ENCODE measurements around the gene KRTAP12-4. TPM values are rescaled to one million over a fixed set of nuclear protein-coding genes. Genes with fewer than 3 reads are reported as not detected.
"Not testable (repeated sequence)": the region's sequence is repeated elsewhere in the genome, so short reads cannot be mapped to it uniquely, and the experiment has no call there.

Gene KRTAP12-4
- total RNA-seq, 1 donor from 2014 or later: not detected

DNA sequence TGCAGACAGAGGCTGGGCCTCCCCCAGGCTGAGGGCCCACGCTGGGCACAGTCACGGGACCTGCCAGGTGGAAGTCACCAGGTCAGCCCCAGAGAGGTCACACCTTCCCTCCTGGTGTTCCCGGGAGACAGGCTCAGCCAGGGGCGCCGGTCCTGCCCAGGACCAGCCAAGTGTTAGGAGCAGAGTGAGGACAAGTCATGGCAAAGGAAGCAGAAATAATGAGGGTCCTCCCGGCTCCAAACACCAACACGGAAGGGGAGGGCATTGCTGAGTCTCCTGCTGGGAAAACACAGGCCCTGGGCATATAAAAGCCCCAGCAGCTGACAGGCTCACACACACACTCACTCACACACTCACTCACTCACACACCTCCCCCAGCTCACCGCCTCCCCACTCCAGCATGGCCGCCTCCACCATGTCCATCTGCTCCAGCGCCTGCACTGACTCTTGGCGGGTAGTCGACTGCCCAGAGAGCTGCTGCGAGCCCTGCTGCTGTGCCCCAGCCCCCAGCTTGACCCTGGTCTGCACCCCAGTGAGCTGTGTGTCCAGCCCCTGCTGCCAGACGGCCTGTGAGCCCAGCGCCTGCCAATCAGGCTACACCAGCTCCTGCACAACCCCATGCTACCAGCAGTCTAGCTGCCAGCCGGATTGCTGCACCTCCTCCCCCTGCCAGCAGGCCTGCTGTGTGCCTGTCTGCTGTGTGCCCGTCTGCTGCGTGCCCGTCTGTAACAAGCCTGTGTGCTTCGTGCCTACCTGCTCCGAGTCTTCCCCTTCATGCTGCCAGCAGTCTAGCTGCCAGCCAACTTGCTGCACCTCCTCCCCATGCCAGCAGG lies 17.2 kb downstream of the KRTAP12-4 start, which contains the start of gene KRTAP10-10:
Gene KRTAP10-10 (plus strand): TSS at position 339 of the 833 bp plus-strand sequence. CDS start 62 bp downstream, at position 401.
- DNase-seq (ENCODE audit: low read depth): peak; percentile 7

DNA sequence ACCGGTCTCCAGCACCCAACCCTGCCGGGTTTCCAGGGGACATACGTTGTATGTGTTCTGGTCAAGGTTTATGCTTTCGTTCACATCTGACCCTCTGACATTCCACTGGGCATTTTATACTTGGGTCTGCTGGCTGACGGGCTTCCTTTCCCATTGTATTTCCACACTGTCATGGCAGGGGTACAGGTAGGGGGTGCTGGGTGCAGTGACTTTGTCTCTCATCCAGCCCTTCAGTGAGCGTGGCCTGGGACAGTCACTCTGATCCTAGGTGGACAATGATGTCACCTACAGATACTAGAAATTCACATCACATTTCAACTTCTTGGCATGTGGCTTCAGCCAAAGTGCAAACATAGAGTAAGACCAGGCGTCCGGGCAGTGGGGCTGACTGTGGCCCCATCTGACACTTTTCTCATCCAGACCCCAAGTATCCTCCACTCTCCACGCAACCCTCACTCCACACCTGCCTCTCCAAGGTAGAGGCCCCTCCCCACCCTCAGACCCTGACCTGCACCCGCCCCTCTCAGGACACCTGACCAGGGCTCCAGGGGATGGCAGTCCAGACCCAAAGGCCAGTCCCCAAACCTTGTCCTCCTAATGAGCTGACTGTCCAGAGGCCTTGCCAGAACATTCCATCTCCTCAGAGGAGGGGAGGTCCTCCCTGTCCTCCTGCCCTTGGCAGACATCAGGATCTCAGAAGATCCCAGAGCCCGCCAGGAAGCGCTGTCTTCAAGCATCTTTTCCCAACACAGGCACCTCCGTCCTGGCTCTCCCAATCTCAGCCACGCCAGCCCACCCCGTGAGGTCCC lies 18.0 kb downstream of the KRTAP12-4 start:
- DNase-seq (ENCODE audit: low read depth): no peak

DNA sequence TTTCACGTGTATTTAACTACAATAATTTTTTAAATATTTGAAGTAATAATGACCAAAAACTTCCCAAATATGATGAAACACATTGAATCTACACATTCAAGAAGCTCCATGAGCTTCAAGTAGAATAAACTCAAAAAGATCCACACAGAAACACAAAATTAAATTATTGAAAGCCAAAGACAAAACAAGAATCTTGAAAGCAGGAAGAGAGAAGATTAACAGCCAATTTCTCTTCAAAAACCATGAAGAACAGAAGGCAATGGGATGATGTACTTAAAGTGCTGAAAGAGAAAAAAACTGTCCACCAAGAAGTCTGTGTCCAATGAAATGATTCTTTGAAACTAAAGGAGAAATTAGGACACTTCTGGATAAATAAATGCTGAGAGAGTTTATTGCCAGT lies 22.4 kb downstream of the KRTAP12-4 start:
- no peak for DNase-seq (ENCODE audit: low read depth)

DNA sequence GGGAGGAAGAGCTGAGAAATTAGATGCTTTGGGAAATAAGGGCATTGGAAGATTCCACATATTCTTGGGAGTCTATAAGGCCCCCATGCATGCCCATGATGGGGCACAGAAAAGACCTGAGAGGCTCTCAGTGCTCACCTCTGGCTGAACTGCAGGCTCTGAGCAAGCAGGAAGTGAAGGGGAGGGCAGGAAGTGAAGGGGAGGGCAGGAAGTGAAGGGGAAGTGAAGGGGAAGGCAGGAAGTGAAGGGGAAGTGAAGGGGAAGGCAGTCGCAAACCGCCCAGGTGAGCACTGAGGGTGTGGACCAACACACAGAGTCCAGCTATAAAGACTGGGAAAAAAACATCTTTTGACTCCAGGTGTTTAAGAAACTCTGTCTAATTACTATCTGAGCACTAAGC lies 24.0 kb downstream of the KRTAP12-4 start:
- DNase-seq (ENCODE audit: low read depth): no peak

- DNase-seq (ENCODE audit: low read depth): no peak
Observed at GRCh38 chr21:44628707-44629391, 25.6 kb downstream of the KRTAP12-4 start.

DNA sequence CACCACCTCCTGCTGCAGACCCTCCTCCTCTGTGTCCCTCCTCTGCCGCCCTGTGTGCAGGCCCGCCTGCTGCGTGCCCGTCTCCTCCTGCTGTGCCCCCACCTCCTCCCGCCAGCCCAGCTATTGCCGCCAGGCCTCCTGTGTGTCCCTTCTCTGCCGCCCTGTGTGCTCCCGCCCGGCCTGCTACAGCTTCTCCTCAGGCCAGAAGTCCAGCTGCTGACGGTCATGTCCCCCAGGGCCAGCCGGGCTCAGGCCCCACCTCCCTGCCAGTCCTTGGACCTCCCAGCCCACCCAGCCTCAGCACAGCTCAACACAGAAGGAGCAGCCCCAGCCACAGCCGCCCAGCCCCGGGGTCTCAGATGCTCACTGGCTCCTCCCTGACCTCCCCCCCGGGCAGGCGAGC lies 26.6 kb downstream of the KRTAP12-4 start:
- not testable (repeated sequence) for DNase-seq (ENCODE audit: low read depth)

DNA sequence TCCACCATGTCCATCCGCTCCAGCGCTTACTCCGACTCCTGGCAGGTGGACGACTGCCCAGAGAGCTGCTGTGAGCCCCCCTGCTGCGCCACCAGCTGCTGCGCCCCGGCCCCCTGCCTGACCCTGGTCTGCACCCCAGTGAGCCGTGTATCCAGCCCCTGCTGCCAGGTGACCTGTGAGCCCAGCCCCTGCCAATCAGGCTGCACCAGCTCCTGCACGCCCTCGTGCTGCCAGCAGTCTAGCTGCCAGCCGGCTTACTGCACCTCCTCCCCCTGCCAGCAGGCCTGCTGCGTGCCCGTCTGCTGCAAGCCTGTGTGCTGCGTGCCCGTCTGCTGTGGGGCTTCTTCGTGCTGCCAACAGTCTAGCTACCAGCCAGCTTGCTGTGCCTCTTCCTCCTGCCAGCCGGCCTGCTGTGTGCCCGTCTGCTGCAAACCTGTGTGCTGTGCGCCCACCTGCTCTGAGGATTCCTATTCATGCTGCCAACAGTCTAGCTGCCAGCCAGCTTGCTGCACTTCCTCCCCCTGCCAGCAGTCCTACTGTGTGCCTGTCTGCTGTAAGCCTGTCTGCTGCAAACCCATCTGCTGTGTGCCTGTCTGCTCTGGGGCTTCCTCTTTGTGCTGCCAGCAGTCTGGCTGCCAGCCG lies 27.2 kb downstream of the KRTAP12-4 start:
- DNase-seq (ENCODE audit: low read depth): not testable (repeated sequence)

DNA sequence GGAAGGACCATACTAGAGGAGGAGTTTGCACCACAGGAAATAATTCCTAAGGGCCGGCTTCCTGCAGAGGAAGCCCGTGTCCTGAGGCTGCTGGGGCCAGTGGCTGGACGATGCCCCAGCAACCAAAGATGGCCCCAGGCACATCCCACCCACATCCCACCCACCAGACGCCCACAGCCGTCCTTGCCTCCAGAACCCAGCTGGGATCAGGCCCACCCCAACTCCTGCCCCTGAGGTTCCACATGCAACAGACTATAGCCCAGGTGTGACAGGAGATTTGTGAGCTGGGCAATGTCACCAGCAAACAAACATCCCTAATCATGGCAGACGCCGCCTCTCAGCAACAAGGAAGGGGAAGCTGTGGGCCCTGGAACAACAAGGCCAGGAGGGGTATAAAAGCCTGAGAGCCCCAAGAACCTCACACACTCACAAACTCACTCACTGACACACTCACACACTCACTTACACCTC lies 27.8 kb downstream of the KRTAP12-4 start, which contains the start of gene KRTAP10-9:
Gene KRTAP10-9 (plus strand): TSS at position 421 of the 471 bp plus-strand sequence. CDS start 79 bp downstream, outside the sequence.
- no peak for DNase-seq (ENCODE audit: low read depth)

DNA sequence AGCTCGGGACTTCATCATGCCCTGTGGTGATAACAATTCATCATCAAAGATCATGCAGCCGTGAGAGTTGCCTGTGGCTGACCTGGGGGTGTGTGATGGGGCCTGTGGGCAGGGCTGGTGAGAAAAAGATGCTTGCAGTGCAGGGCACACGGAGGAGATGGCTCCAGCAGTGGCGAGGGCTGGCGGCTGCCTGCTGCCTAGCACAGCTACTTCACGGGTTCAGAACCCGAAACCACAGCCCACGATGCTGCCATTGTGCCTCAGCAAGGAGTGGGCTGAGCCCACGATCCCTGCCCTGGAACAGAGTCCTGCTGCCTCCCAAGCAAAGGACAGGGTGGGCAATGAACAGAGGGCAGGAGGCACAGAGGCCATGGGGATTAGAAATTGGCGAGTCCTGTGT lies 28.2 kb downstream of the KRTAP12-4 start:
- no peak for DNase-seq (ENCODE audit: low read depth)

DNA sequence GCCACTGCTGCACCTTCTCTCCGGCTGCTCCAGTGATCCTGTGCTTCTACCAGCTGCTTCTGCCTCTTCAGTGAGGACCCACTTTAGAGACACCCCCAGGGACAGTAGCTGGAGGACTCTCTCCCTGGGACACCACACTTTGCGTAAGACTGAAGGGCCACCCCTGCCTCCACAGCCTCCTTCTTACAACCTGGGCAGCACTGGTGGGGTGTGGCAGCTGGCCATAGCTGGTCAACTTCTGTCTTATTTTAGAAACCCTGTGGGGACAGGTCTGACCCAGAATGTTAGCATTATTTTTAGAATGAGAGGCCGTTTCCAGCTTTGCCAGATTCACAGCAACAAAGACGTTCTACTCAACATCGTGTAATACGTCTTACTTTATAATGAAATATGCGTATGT lies 28.7 kb downstream of the KRTAP12-4 start:
- no peak for DNase-seq (ENCODE audit: low read depth)

DNA sequence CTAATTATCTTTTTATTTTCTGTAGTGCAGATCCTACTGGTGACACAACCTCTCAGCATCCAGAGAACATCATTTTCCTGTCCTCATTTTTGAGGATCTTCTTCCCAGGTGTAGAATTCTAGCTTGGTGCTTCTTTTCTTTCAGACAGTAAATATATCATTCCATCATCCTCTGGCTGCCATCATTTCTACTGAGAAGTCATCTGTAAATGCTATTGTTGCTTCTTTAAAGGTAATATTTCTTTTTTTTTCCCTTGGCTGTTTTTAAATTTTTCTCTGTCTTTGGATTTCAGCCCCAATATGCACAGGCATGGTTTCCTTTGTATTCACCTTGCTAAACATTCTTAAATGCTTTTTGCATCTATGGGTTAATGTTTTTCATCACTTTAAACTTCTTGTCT lies 30.9 kb downstream of the KRTAP12-4 start:
- DNase-seq (ENCODE audit: low read depth): no peak

- DNase-seq (ENCODE audit: low read depth): no peak
Observed at GRCh38 chr21:44619886-44620285, 34.6 kb downstream of the KRTAP12-4 start.

DNA sequence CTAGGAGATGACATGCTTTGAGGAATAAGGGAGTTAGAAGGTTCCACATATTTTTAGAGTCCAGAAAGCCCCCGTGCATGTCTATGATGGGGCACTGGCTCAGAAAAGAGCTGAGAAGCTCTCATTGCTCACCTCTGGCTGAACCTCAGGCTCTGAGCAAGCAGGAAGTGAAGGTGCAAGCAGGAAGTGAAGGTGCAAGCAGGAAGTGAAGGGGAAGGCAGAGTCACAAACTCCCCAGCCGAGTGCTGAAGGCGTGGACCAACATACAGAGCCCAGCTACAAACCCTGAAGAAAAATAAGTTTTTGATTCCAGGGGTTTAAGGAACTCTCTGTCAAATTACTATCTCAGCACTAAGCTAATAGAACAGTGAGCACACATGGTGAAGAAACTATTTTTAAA lies 35.5 kb downstream of the KRTAP12-4 start:
- no peak for DNase-seq (ENCODE audit: low read depth)

DNA sequence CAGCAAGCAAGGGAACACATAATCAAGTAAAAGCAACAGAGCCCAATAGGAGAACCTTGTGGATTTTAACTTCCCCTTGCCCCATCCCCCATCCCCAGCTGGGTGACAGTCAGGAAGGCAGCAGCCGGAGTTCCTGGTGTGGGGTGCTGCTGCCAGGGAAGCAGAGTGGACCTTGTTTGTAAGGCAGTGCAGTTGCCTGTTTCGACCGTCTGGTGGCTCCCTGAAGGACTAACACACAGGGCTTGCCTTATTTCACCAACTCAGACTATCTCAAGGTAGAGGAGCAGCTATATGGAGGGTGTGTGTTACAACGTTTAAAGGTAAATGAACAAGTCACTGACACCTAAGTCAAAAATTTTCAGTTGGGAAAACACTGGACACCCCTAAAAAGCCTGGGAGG lies 36.0 kb downstream of the KRTAP12-4 start:
- no peak for DNase-seq (ENCODE audit: low read depth)

GRCh38 chr21:44617071-44617501 lies 37.4 kb downstream of the KRTAP12-4 start:
- DNase-seq (ENCODE audit: low read depth): no peak

- DNase-seq (ENCODE audit: low read depth): no peak
Observed at GRCh38 chr21:44616591-44616926, 37.9 kb downstream of the KRTAP12-4 start.

GRCh38 chr21:44615911-44616590 lies 38.4 kb downstream of the KRTAP12-4 start:
- DNase-seq (ENCODE audit: low read depth): no peak

DNA sequence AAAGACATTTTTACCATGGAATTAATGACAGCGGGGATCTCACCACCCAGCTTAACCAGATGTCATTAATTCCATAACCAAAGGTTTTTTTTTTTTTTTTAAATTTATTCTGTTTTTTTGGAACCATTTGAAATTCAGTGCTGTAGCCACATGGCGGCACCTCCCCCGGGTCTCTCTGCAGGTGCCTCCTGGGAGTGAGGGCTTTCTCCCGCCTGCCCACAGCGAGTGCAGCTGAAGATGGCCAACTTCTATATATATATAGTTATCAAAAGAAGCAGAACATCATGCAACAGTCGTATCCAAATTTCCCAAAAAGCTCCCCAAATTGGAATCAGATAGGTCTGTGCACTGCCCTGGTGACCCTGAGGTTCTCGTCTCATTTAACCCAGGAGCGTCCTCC lies 39.0 kb downstream of the KRTAP12-4 start:
- DNase-seq (ENCODE audit: low read depth): no peak

- DNase-seq (ENCODE audit: low read depth): no peak
Observed at GRCh38 chr21:44614961-44615391, 39.5 kb downstream of the KRTAP12-4 start.

DNA sequence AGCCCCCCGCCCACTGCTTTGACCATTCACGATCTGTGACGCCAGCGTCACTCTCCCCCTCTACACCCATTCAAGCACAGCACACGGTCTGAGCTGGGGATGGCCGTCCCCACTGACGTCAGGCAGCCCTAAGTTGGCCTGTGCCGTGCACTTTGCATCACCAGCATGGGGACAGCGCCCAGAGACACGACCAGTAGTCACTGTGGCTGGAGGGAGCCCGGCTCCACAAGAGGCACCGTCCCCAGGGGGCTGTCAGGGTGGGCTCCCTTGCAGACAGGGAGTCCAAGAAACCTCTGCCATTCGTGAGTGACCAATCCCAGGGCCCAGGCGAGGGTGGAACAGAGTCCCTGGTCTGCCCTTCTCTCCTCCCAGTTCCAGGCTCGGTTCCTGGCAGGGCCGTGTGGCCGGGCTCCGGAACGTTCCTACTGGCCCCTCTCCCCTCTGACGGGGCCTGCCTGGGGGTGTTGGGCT lies 40.3 kb downstream of the KRTAP12-4 start:
- DNase-seq (ENCODE audit: low read depth): no peak

All from myocyte (in vitro differentiated cells).